HUDEP-2 (cell line): ENCODE results near the gene NOP14.
"Not testable (repeated sequence)": the region's sequence is repeated elsewhere in the genome, so short reads cannot be mapped to it uniquely, and the experiment has no call there.

Source experiments
- DNase-seq, 76 experiments: peaks; one replicate each; lab custom pipeline; 2025; ENCODE audit not compliant: unreplicated experiment in 76 of 76; lab: John Stamatoyannopoulos, UW

The NOP14 gene

GRCh38 chr4:2962614-2963174 lies 512 bp downstream of the NOP14 start:
- peak in 35 of 76 experiments; percentile 9 to 65 (median 32) for DNase-seq

- DNase-seq = peak in 18 of 76 experiments; percentile 3 to 49 (median 17)
Observed at GRCh38 chr4:2961811-2962441, 1.3 kb downstream of the NOP14 start.

DNA sequence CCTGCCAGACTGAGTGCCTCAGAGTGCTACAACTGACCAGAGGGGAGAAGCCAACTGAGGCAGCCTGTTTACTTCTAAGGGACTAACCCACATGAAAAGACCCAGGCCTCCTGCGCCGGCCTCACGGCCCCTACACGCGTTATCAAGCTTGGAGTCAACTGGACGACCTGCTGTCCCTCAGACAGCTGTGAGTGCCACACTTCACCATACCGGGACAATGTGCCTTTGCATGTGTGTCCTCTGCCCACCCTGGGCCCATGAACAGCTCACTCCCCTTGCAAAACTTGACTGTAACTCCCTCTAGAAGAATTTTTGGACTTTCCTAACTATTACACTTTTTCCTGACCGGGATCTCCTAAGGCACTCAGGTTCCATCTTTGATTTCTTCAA lies 1.8 kb downstream of the NOP14 start:
- peak in 29 of 76 experiments; percentile 2 to 57 (median 27) for DNase-seq

- DNase-seq = not testable (repeated sequence)
Observed at GRCh38 chr4:2960450-2960849, 2.8 kb downstream of the NOP14 start.

DNA sequence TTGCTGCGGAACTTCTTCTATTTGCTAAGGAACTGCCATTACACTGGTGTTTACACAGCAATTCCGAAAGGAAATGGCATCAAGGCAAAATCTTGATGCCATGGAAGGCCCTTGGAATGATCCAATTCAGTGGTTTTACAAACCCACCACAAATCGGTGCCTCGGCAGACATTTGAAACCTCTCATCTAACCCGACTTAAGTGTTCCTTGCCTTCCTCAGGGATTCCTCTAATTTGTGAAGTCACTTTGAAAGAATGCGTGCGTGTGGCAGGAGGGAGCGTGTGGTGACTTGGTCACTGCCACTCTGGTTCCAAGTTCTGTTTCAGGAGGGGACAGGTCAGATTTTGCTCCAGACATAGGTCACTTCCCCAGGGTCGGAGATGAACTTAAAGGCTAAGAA lies 4.8 kb downstream of the NOP14 start:
- DNase-seq = no peak

DNA sequence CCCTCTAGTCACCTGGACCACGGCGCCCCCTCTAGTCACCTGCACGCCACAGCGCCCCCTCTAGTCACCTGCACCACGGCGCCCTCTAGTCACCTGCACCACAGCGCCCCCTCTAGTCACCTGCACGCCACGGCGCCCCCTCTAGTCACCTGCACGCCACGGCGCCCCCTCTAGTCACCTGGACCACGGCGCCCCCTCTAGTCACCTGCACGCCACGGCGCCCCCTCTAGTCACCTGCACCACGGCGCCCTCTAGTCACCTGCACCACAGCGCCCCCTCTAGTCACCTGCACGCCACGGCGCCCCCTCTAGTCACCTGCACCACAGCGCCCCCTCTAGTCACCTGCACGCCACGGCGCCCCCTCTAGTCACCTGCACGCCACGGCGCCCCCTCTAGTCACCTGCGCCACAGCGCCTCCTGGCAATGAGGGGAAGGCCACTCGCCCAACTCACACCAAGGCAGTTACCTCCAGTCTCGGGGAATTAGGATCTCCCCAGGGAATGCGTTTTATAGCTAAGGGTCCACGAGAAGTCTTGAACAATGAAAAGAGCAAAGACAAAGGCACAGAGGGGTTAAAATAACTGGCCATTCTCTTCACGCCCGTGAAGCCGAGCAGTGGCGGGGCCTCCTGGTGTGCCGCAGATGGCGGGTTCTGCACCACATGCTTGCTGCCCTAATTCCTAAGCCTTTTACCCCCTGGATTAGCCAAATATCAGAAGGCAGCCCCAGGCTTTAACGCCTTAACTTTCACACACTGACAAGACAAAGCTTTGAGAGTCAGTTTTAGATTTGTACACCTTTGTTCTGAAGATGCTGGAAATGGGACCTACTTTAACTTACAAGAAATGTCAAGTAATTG lies 7.8 kb downstream of the NOP14 start:
- not testable (repeated sequence) for DNase-seq

GRCh38 chr4:2954358-2955185 lies 8.6 kb downstream of the NOP14 start:
- DNase-seq = peak in 3 of 76 experiments; percentile 14 to 23 (median 20)

GRCh38 chr4:2953496-2953895 lies 9.7 kb downstream of the NOP14 start:
- DNase-seq = no peak

GRCh38 chr4:2950221-2950989 lies 12.8 kb downstream of the NOP14 start:
- no peak for DNase-seq

- no peak for DNase-seq
Observed at GRCh38 chr4:2949782-2950125, 13.5 kb downstream of the NOP14 start.

DNA sequence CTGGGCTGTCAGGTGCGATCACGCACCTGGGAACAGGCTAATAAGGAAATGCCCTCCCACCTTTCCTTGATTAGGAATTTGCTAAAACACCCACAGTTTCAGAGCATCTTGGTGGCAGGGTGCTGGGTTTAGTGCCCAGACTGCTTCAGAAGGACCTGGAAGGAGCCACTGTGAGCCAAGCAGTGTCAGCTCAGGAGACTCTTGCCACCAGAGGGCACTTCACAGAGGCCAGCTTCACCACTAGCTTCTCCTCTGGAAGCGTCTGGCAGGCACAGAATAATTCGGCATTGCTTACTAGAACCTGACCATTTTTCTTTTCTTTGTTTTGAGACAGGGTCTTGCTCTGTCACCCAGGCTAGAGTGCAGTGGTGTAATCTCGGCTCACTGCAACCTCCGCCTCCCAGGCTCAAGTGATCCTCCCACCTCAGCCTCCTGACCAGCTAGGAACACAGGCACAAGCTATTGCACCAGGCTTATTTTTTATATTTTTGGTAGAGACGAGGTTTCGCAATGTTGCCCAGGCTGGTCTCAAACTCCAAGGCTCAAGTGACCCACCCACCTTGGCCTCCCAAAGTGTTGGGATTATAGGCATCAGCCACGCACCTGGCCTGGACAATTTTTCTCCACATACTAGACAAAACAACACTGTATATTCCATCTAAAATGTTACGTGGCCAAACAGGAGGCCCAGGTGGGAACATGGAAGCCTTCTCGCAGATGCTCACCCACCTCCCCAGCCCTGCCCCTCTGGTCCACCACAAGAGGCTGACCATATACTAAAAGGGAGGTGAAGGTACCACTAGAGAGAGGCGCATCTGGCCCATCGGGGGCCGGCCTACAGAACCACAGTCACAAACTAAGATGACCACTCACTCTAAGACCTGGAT lies 14.1 kb downstream of the NOP14 start:
- DNase-seq = peak in 15 of 76 experiments; percentile 5 to 35 (median 17)

DNA sequence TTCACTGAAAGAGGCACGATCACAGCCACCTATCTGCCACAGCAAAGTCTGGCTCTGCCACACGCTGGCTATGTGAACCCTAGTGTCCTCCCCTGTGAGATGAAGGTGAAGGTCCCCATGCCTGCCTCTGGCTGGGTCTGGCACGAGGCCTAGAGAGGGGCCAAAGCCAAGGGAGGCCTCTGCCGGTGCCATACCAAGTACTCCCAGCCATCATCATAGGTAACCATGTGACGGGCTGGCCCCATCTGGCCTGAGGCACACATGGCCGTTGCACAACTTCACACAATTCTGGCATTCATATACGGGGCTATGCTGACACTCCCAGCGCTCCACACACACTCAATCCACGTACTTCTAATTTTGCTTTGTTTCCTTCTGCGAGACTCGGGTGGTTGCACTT lies 15.3 kb downstream of the NOP14 start:
- no peak for DNase-seq

GRCh38 chr4:2946812-2947600 lies 16.2 kb downstream of the NOP14 start:
- no peak for DNase-seq

GRCh38 chr4:2945619-2946604 lies 17.3 kb downstream of the NOP14 start:
- not testable (repeated sequence) for DNase-seq

- no peak for DNase-seq
Observed at GRCh38 chr4:2944586-2945526, 18.4 kb downstream of the NOP14 start.

- no peak for DNase-seq
Observed at GRCh38 chr4:2944091-2944482, 19.1 kb downstream of the NOP14 start.
